ENCODE data around the gene DPP7. TPM values are rescaled to one million over a fixed set of nuclear protein-coding genes. Genes with fewer than 3 reads are reported as not detected.

DPP7 gene
- 12.6 and 13.4 TPM in 2 replicates for total RNA-seq (2014; rRNA removed; shearing (Covaris generic))

- Histone ChIP-seq H3K9me3 (replicated peaks) (no peaks in the 10 kb centered on the region), H3K27ac (no peak within 1 kb of the TSS), H3K4me1 (peaks cover 8% of the 10 kb centered on the region; the same call in 1 of the 2 replicates), H3K27me3 (peaks cover 14% of the 10 kb centered on the region; the same call in 1 of the 2 replicates), H3K4me3 (peak within 1 kb of the TSS; percentile 62), H3K36me3 (0 out of 2 replicates have a peak, but pooled peaks cover 3% of the 10 kb centered on the region)
- peak in 1 of 2 experiments; percentile 55 for DNase-seq
Measured at GRCh38 chr9:137114613-137115393, at the start of gene DPP7. Gene DPP7, minus strand, starts transcription at chr9:137114733. Its CDS starts 20 bp downstream, at chr9:137114713.

GRCh38 chr9:137163805-137164204, 49.3 kb upstream of the DPP7 start:
- Histone ChIP-seq H3K27ac (no peak overlapping the region), H3K4me1 (peaks cover 43% of the 10 kb centered on the region), H3K36me3 (no peaks in the 10 kb centered on the region), H3K4me3 (no peak overlapping the region), H3K9me3 (replicated peaks) (no peaks in the 10 kb centered on the region), H3K27me3 (peaks cover 32% of the 10 kb centered on the region)
- no peak for DNase-seq

- Histone ChIP-seq H3K27me3 (peaks cover 32% of the 10 kb centered on the region), H3K4me1 (peaks cover 48% of the 10 kb centered on the region), H3K9me3 (replicated peaks) (no peaks in the 10 kb centered on the region), H3K4me3 (no peak overlapping the region), H3K27ac (no peak overlapping the region), H3K36me3 (no peaks in the 10 kb centered on the region)
- no peak for DNase-seq
Measured at GRCh38 chr9:137163365-137163715, 48.8 kb upstream of the DPP7 start.

GRCh38 chr9:137162505-137163364, 48.2 kb upstream of the DPP7 start:
- H3K36me3 ChIP-seq = no peaks in the 10 kb centered on the region
- no peak overlapping the region for H3K4me3 ChIP-seq
- no peak for DNase-seq
- H3K4me1 ChIP-seq = peaks cover 51% of the 10 kb centered on the region
- H3K9me3 ChIP-seq (replicated peaks) = no peaks in the 10 kb centered on the region
- H3K27me3 ChIP-seq = peaks cover 28% of the 10 kb centered on the region
- H3K27ac ChIP-seq = no peak overlapping the region

- Histone ChIP-seq H3K27me3 (peaks cover 25% of the 10 kb centered on the region), H3K36me3 (no peaks in the 10 kb centered on the region), H3K4me3 (no peak overlapping the region)
Measured at GRCh38 chr9:137161558-137162486, 47.3 kb upstream of the DPP7 start.

GRCh38 chr9:137160716-137161557, 46.4 kb upstream of the DPP7 start:
- Histone ChIP-seq H3K4me1 (peaks cover 39% of the 10 kb centered on the region), H3K27me3 (peaks cover 16% of the 10 kb centered on the region), H3K27ac (no peak overlapping the region), H3K4me3 (no peak overlapping the region), H3K9me3 (replicated peaks) (no peaks in the 10 kb centered on the region), H3K36me3 (no peaks in the 10 kb centered on the region)
- DNase-seq = no peak

More at GRCh38 chr9:137161558-137162486, 47.3 kb upstream of the DPP7 start:
- DNase-seq = no peak
- Histone ChIP-seq H3K27ac (no peak overlapping the region), H3K4me1 (peaks cover 48% of the 10 kb centered on the region), H3K9me3 (replicated peaks) (no peaks in the 10 kb centered on the region)

GRCh38 chr9:137160054-137160425, 45.5 kb upstream of the DPP7 start:
- H3K4me3 ChIP-seq = no peak overlapping the region
- DNase-seq = no peak
- no peaks in the 10 kb centered on the region for H3K9me3 ChIP-seq (replicated peaks)
- no peaks in the 10 kb centered on the region for H3K36me3 ChIP-seq
- H3K27ac ChIP-seq = no peak overlapping the region
- H3K4me1 ChIP-seq = peaks cover 30% of the 10 kb centered on the region
- H3K27me3 ChIP-seq = peaks cover 7% of the 10 kb centered on the region; the same call in 1 of the 2 replicates

GRCh38 chr9:137159105-137160053, 44.8 kb upstream of the DPP7 start:
- Histone ChIP-seq H3K4me1 (peaks cover 24% of the 10 kb centered on the region), H3K27me3 (peaks cover under 1% of the 10 kb centered on the region; the same call in 1 of the 2 replicates), H3K9me3 (replicated peaks) (no peaks in the 10 kb centered on the region), H3K36me3 (no peaks in the 10 kb centered on the region), H3K4me3 (no peak overlapping the region), H3K27ac (no peak overlapping the region)
- no peak for DNase-seq

- H3K36me3 ChIP-seq = no peaks in the 10 kb centered on the region
- H3K4me3 ChIP-seq = no peak overlapping the region
- no peak for DNase-seq
- no peak overlapping the region for H3K27ac ChIP-seq
- H3K4me1 ChIP-seq = peaks cover 16% of the 10 kb centered on the region
- no peaks in the 10 kb centered on the region for H3K27me3 ChIP-seq
- no peaks in the 10 kb centered on the region for H3K9me3 ChIP-seq (replicated peaks)
Measured at GRCh38 chr9:137158625-137159024, 44.1 kb upstream of the DPP7 start.

- Histone ChIP-seq H3K4me1 (peaks cover 15% of the 10 kb centered on the region), H3K4me3 (no peak overlapping the region), H3K9me3 (replicated peaks) (no peaks in the 10 kb centered on the region), H3K36me3 (no peaks in the 10 kb centered on the region), H3K27me3 (no peaks in the 10 kb centered on the region), H3K27ac (no peak overlapping the region)
- no peak for DNase-seq
Measured at GRCh38 chr9:137157618-137158415, 43.3 kb upstream of the DPP7 start.

GRCh38 chr9:137156567-137157375, 42.2 kb upstream of the DPP7 start:
- no peak overlapping the region for H3K4me3 ChIP-seq
- no peak for DNase-seq
- no peaks in the 10 kb centered on the region for H3K27me3 ChIP-seq
- no peaks in the 10 kb centered on the region for H3K9me3 ChIP-seq (replicated peaks)
- peaks cover 15% of the 10 kb centered on the region for H3K4me1 ChIP-seq
- no peaks in the 10 kb centered on the region for H3K36me3 ChIP-seq
- no peak overlapping the region for H3K27ac ChIP-seq
